ENCODE measurements around the gene FUS.
"Not testable (repeated sequence)": the region's sequence is repeated elsewhere in the genome, so short reads cannot be mapped to it uniquely, and the experiment has no call there.

FUS gene

GRCh38 chr16:31179747-31180459, at the start of gene FUS:
Gene FUS, plus strand, starts transcription at chr16:31180139. Its CDS starts 76 bp downstream, at chr16:31180215.
- peak; percentile 85 for DNase-seq

DNA sequence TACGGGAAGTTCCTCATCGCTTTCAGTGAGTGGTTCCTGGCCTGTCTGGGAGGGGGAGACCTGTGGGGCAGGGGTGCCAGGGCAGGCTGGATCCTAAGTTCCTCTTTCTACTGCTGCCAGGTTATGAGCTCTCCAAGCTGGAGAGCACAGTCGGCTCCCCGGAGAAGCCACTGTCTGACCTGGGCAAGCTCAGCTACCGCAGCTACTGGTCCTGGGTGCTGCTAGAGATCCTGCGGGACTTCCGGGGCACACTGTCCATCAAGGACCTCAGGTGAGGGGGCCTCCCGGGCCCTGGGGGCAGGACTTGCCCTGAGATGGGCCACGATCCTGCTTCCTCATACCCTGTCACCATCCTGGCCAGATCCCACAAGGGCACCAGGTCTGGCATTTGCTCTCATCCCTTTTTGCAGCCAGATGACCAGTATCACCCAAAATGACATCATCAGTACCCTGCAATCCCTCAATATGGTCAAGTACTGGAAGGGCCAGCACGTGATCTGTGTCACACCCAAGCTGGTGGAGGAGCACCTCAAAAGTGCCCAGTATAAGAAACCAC, 49.5 kb upstream of the FUS start:
- DNase-seq = no peak

DNA sequence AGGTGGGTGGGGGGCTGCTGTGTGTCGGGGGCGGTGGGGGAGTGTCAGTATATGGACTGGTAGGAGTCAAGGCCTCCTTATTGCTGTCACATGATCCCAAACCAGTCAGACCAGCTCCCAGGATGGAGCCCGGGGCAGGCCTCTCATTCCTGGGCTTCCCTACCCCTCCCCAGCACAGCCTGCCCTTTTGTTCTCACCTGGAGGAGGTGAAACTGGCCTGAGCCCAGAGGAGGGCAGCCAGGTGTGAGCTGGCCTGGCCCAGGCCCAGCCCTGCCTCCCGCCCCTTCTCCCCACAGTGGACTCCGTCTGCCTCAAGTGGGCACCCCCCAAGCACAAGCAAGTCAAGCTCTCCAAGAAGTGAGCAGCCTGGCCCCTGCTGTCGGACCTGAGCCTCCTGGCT, 49.0 kb upstream of the FUS start:
- no peak for DNase-seq

GRCh38 chr16:31131416-31131815, 48.5 kb upstream of the FUS start:
- DNase-seq = no peak

- DNase-seq = no peak
These were observed 48.1 kb upstream of the FUS start for GRCh38 chr16:31131841-31132271.

DNA sequence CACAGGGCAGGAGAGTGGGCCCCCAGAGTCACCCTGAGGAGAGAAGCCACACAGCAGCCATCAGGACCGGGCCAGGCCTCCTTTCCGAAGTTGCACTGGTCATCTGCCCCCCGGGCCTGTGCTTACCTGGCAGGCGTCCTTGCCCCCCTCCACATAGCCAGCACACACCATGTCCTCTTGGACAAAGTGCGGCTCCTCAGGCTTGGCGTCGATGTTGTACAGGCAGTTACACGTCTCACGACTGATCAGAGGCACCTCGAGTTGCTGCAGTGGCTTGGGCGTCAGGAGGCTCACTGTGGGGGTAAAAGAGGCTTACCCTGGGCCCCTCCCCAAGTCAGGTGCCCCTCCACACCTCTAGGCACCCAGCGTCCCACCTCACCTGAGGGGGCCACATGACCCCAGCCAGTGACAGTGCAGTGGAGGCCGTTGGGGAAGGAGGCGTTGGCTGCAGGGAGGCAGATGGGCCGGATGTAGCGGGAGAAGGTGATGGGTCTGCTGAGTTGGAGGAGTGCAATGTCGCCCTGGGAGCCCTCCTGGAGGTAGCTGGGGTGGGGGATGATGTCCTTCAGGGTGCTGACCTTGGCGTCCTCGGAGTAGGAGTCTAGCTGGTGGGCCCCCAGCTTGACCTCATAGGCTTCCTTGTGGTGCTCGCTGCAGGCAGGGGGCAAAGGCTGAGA, 47.5 kb upstream of the FUS start:
- no peak for DNase-seq

GRCh38 chr16:31133046-31133501, 46.9 kb upstream of the FUS start:
- no peak for DNase-seq

- no peak for DNase-seq
These were observed 45.8 kb upstream of the FUS start for GRCh38 chr16:31134091-31134571.

GRCh38 chr16:31134625-31135534, 45.1 kb upstream of the FUS start:
- no peak for DNase-seq

GRCh38 chr16:31135535-31136286, 44.2 kb upstream of the FUS start, which contains the start of gene PRSS8:
Gene PRSS8, minus strand, starts transcription at chr16:31135727. Its CDS starts 229 bp downstream, at chr16:31135498.
- no peak for DNase-seq

DNA sequence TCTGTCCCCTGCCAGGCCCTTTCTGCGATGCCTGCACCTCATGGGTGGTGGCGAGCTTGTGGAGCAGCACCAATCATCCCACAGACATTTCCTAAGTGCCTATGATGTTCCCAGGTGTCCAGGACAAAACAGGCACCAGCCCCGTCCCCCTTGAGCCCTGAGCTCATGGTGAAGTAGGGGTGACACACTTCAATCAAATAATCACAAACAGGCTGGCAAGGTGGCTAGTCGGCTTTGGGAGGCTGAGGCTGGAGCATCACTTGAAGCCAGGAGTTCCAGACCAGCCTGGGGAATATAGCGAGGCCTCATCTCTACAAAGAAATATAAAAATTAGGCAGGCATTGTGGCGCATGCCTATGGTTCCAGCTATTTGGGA, 43.7 kb upstream of the FUS start:
- no peak for DNase-seq

DNA sequence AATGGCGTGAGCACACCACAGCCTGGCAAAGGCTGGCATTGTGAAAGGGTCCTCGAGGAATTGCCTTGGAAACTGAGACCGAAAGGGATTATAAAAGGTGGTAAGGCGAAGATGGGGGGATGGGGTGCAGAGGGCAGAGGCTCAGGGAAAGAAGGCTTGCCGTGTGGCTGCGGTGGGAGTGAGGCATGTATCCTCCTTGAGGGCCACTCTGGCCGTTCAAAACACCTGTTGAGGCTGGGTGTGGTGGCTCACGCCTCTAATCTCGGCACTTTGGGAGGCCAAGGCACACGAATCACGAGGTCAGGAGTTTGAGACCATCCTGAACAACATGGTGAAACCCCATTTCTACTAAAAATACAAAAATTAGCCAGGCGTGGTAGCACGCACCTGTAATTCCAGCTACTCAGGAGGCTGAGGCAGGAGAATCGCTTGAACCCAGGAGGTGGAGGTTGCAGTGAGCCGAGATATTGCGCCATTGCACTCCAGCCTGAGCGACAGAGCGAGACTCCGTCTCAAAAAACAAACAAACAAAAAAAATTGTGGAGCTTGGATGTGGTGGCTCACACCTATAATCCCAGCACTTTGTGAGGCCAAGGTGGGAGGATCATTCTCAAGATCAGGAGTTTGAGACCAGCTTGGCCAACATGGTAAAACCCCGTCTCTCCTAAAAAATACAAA, 43.0 kb upstream of the FUS start:
- DNase-seq = not testable (repeated sequence)

- DNase-seq = no peak
These were observed 41.0 kb upstream of the FUS start for GRCh38 chr16:31138621-31139578.

GRCh38 chr16:31141071-31141469, 38.9 kb upstream of the FUS start:
- DNase-seq = not testable (repeated sequence)

DNA sequence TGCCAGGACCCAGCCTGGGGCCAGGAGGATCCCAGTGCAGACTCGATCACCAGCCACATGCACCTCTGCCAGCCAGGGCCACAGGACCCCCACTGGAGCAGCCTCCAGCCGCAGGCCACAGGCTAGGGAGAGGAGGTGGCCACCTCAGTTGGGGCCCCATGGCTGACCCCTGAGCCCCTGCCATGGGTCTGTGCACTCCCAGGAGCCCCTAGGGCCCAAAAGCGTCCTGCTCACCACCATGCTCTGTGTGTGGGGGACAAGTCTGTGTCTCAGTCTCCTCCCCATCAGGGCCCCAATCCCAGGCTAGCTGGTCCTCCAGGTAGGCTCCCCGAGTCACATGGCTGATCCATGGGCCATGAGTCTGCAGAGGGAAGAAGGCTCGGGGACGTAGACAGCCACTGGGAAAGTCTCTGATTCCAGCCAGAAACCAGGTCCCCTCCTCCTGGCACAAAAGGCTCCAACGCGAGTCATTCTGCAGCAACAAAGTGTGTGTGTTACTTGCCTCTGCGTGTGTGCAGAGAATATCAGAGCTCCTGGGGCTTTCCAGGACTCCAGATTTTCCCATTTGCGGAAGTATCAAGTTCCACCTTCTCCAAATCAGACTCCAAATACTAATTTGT, 38.3 kb upstream of the FUS start:
- DNase-seq = no peak

- peak; percentile 99 for DNase-seq
These were observed 37.6 kb upstream of the FUS start for GRCh38 chr16:31142109-31143010.

DNA sequence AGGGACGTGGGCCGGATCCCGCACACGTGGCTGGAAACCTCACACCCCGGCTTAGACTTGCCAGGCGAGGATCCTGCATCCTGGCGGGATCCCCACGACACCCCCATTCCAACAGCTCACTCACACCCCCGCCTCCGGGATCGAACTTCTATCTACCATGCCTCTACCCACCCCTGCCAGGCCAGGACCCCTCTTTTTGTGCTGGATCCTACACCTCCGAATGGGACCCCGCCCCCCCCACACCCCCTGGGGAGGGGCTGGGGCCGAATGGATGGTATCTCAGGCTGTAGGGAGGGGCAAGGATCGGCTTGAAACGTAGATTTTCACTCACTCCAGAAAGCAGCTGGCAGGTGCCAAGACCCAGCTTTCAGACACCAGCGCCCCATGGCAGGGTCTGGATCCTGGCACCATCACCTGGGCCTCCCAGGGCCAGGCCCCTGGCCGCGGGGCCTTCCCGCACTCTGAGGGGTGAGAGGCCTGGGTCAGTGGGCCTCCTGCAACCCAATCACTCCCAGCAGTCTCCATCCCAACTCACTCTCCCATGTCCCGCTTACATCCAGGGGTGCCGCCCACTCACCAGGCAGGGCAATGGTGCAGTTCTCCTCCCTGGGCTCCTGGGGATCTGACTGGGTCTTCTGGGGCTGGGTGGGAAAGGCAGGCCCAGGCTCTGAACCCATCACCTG, 36.8 kb upstream of the FUS start:
- DNase-seq = no peak

- DNase-seq = no peak
These were observed 36.2 kb upstream of the FUS start for GRCh38 chr16:31143694-31144148.

Data from stimulated activated naive CD4-positive, alpha-beta T cell treated with Interleukin-2 at 50 U/mL for 16 hours (primary cell).